Mammary epithelial cell (primary cell): ENCODE measurements around the gene CRYAA.
"Not testable (repeated sequence)": the region's sequence is repeated elsewhere in the genome, so short reads cannot be mapped to it uniquely, and the experiment has no call there.

ENCODE experiments used
- EZH2 ChIP-seq: IDR thresholded peaks from 2 replicates; pipeline ENCODE4 v1.6.1; 2012; ENCODE audit warnings: low read length, inconsistent platforms, borderline replicate concordance
- TF ChIP-seq, protein P1 (sequence below), 2 donors: IDR thresholded peaks in 1 of 2; conservative IDR thresholded peaks in 1 of 2; 2 replicates each; pipeline ENCODE4 v1.5.1; 2011 to 2012; ENCODE audit warnings: inconsistent platforms in 2 of 2, low read length in 2 of 2, mild to moderate bottlenecking in 2 of 2, control low read depth in 1 of 2, low read depth in 1 of 2; ENCODE audit not compliant: insufficient read depth in 1 of 2; ENCODE audit errors: extremely low read depth in 1 of 2

- TF ChIP-seq, protein P1, sequence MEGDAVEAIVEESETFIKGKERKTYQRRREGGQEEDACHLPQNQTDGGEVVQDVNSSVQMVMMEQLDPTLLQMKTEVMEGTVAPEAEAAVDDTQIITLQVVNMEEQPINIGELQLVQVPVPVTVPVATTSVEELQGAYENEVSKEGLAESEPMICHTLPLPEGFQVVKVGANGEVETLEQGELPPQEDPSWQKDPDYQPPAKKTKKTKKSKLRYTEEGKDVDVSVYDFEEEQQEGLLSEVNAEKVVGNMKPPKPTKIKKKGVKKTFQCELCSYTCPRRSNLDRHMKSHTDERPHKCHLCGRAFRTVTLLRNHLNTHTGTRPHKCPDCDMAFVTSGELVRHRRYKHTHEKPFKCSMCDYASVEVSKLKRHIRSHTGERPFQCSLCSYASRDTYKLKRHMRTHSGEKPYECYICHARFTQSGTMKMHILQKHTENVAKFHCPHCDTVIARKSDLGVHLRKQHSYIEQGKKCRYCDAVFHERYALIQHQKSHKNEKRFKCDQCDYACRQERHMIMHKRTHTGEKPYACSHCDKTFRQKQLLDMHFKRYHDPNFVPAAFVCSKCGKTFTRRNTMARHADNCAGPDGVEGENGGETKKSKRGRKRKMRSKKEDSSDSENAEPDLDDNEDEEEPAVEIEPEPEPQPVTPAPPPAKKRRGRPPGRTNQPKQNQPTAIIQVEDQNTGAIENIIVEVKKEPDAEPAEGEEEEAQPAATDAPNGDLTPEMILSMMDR (conservative IDR thresholded peaks at IDR 0.05 in 1 of 2, IDR thresholded peaks at IDR 0.05 in 1 of 2; ENCODE audit: extremely low read depth in 1 of 2, insufficient read depth in 1 of 2, low read depth in 1 of 2, low read length in 2 of 2), result not testable (repeated sequence)
- not testable (repeated sequence) for TF ChIP-seq EZH2
Observed at GRCh38 chr21:43146637-43147036, 22.2 kb upstream of the CRYAA start.
